IMR-90 (cell line): Measurements from ENCODE around the gene ARHGEF37. TPM values are rescaled to one million over a fixed set of nuclear protein-coding genes. Genes with fewer than 3 reads are reported as not detected.

Experiments used
- ATAC-seq: fragments of 200-7000 bp; cut with Tn5 transposase; 2 replicates; pipeline ENCODE4 v1.9.1; 2020; ENCODE audit warnings: low read depth, mild to moderate bottlenecking, moderate library complexity
- BruUV-seq: library from RNA; stranded (reverse); fragments of 400-500 nt; replicated peaks from 2 replicates; lab custom pipeline; 2021; lab: Mats Ljungman, UMichigan
- CTCF ChIA-PET: fragments of 300-600 bp; formaldehyde crosslinking; extraction: SDS; loops from one replicate; lab custom pipeline; 2021; ENCODE audit warnings: antibody characterized with exemption; lab: Yijun Ruan, JAX
- POLR2A ChIA-PET: fragments of 300-600 bp; sonication (Branson Sonifier 250); formaldehyde crosslinking; loops from one replicate; lab custom pipeline; 2022; ENCODE audit warnings: antibody characterized with exemption; ENCODE audit not compliant: unreplicated experiment; lab: Charles Lee
- DNase-seq: peaks from one replicate; pipeline ENCODE4 v3.0.0; 2013
- H2AFZ ChIP-seq: replicated peaks from 2 replicates; pipeline ENCODE3; 2013; ENCODE audit warnings: low read length, mild to moderate bottlenecking; ENCODE audit not compliant: poor library complexity
- H2AK5ac ChIP-seq: 2 replicates; pipeline ENCODE4 v1.6.1; 2013; ENCODE audit warnings: low read depth, low read length, inconsistent platforms
- H2AK9ac ChIP-seq: replicated peaks from 2 replicates; pipeline ENCODE3; 2013; ENCODE audit warnings: mild to moderate bottlenecking, low read depth, low read length, moderate library complexity; ENCODE audit not compliant: poor library complexity
- H2BK120ac ChIP-seq: 2 replicates; pipeline ENCODE4 v1.6.1; 2013; ENCODE audit warnings: low read depth, low read length, inconsistent platforms
- H2BK15ac ChIP-seq: 3 replicates; pipeline ENCODE4 v1.6.1; 2013; ENCODE audit warnings: low read depth, low read length, inconsistent platforms
- H2BK20ac ChIP-seq: 2 replicates; pipeline ENCODE4 v1.6.1; 2013; ENCODE audit warnings: low read depth, mild to moderate bottlenecking, inconsistent platforms, low read length, moderate library complexity
- H2BK5ac ChIP-seq: 2 replicates; pipeline ENCODE4 v1.6.1; 2013; ENCODE audit warnings: mild to moderate bottlenecking, low read depth, low read length, inconsistent platforms; ENCODE audit not compliant: poor library complexity, severe bottlenecking
- H3K14ac ChIP-seq: replicated peaks from 2 replicates; pipeline ENCODE4 v1.6.1; 2013; ENCODE audit warnings: low read depth, low read length, inconsistent platforms
- H3K18ac ChIP-seq: 2 replicates; pipeline ENCODE4 v1.6.1; 2013; ENCODE audit warnings: low read depth, low read length, control low read depth
- H3K23ac ChIP-seq: 2 replicates; pipeline ENCODE4 v1.6.1; 2013; ENCODE audit warnings: low read depth, low read length, inconsistent platforms
- H3K27ac ChIP-seq: 2 replicates; pipeline ENCODE4 v1.5.1; 2013; ENCODE audit warnings: mild to moderate bottlenecking, control low read depth, low read length; ENCODE audit not compliant: insufficient read depth
- H3K27me3 ChIP-seq: 2 replicates; pipeline ENCODE4 v1.6.1; 2013; ENCODE audit warnings: low read length; ENCODE audit not compliant: control insufficient read depth, insufficient read depth
- H3K36me3 ChIP-seq: 2 replicates; pipeline ENCODE4 v1.6.1; 2013; ENCODE audit warnings: low read length, mixed read lengths; ENCODE audit not compliant: control insufficient read depth, insufficient read depth
- H3K4ac ChIP-seq: 2 replicates; pipeline ENCODE4 v1.6.1; 2013; ENCODE audit warnings: low read depth, low read length, inconsistent platforms
- H3K4me1 ChIP-seq: 2 replicates; pipeline ENCODE4 v1.6.1; 2013; ENCODE audit warnings: low read length, mixed read lengths; ENCODE audit not compliant: control insufficient read depth, insufficient read depth
- H3K4me2 ChIP-seq: 2 replicates; pipeline ENCODE4 v1.6.1; 2013; ENCODE audit warnings: low read depth, mild to moderate bottlenecking, control low read depth, low read length, moderate library complexity
- H3K4me3 ChIP-seq: 2 replicates; pipeline ENCODE4 v1.5.1; 2013; ENCODE audit warnings: low read depth, mild to moderate bottlenecking, control low read depth, low read length, moderate library complexity; ENCODE audit not compliant: insufficient read depth
- H3K56ac ChIP-seq: 2 replicates; pipeline ENCODE4 v1.6.1; 2013; ENCODE audit warnings: low read length, inconsistent platforms; ENCODE audit not compliant: insufficient read depth; ENCODE audit errors: extremely low read depth
- H3K79me1 ChIP-seq, 2 experiments: 2 replicates each; pipeline ENCODE4 v1.6.1; 2013; ENCODE audit warnings: low read length in 2 of 2, inconsistent platforms in 1 of 2, low read depth in 1 of 2
- H3K9ac ChIP-seq: 2 replicates; pipeline ENCODE4 v1.6.1; 2013; ENCODE audit warnings: low read depth, low read length, control low read depth
- H3K9me1 ChIP-seq: 2 replicates; pipeline ENCODE4 v1.6.1; 2013; ENCODE audit warnings: low read length, inconsistent platforms; ENCODE audit not compliant: insufficient read depth
- H3K9me3 ChIP-seq: 2 replicates; pipeline ENCODE4 v1.6.1; 2013; ENCODE audit warnings: low read length; ENCODE audit not compliant: control insufficient read depth, insufficient read depth
- H4K20me1 ChIP-seq: 2 replicates; pipeline ENCODE4 v1.6.1; 2013; ENCODE audit warnings: low read length, inconsistent platforms; ENCODE audit not compliant: insufficient read depth
- H4K5ac ChIP-seq: 2 replicates; pipeline ENCODE4 v1.6.1; 2013; ENCODE audit warnings: mild to moderate bottlenecking, low read depth, low read length, control low read depth
- H4K8ac ChIP-seq, 2 experiments: 2 replicates each; pipeline ENCODE4 v1.6.1; 2013; ENCODE audit warnings: low read depth in 2 of 2, low read length in 2 of 2, control low read depth in 1 of 2, inconsistent platforms in 1 of 2
- H4K91ac ChIP-seq: 2 replicates; pipeline ENCODE4 v1.6.1; 2013; ENCODE audit warnings: low read depth, low read length, inconsistent platforms; ENCODE audit not compliant: insufficient read depth
- BHLHE40 ChIP-seq: fragments of 150-350 bp; IDR thresholded peaks from 2 replicates; pipeline ENCODE4 v1.6.1; 2016; ENCODE audit warnings: mild to moderate bottlenecking, low read depth, low read length
- CHD1 ChIP-seq: IDR thresholded peaks from 2 replicates; pipeline ENCODE4 v1.6.1; 2012; ENCODE audit warnings: low read depth, low read length, improper control_type of control experiment
- FOS ChIP-seq: fragments of 150-350 bp; IDR thresholded peaks from 2 replicates; pipeline ENCODE4 v1.6.1; 2016; ENCODE audit warnings: low read depth, low read length
- MAFK ChIP-seq: IDR thresholded peaks from 2 replicates; pipeline ENCODE4 v1.6.1; 2012; ENCODE audit warnings: low read depth, low read length, improper control_type of control experiment
- MAZ ChIP-seq: IDR thresholded peaks from 2 replicates; pipeline ENCODE4 v1.6.1; 2012; ENCODE audit warnings: low read depth, mild to moderate bottlenecking, low read length, improper control_type of control experiment, moderate library complexity, borderline replicate concordance
- MXI1 ChIP-seq: IDR thresholded peaks from 2 replicates; pipeline ENCODE4 v1.6.1; 2012; ENCODE audit warnings: low read depth, mild to moderate bottlenecking, low read length, moderate library complexity, borderline replicate concordance
- POLR2A ChIP-seq: IDR thresholded peaks from 2 replicates; pipeline ENCODE4 v1.6.1; 2012; ENCODE audit warnings: mild to moderate bottlenecking, low read depth, low read length
- RAD21 ChIP-seq: IDR thresholded peaks from 2 replicates; pipeline ENCODE4 v1.6.1; 2012; ENCODE audit warnings: low read length, improper control_type of control experiment
- RCOR1 ChIP-seq: IDR thresholded peaks from 2 replicates; pipeline ENCODE4 v1.6.1; 2012; ENCODE audit warnings: mild to moderate bottlenecking, low read length, improper control_type of control experiment; ENCODE audit not compliant: insufficient replicate concordance
- RFX5 ChIP-seq: IDR thresholded peaks from 2 replicates; pipeline ENCODE4 v1.8.0; 2012; ENCODE audit warnings: low read depth, mild to moderate bottlenecking, low read length, moderate library complexity
- SMC3 ChIP-seq: fragments of 150-350 bp; IDR thresholded peaks from 2 replicates; pipeline ENCODE4 v1.6.1; 2016; ENCODE audit warnings: low read depth, mild to moderate bottlenecking, antibody characterized with exemption, low read length, moderate library complexity
- WGBS, 2 experiments: methylation state at CpG; one replicate each; pipeline versions ENCODE4 v1.1.5 to v1.1.7; 2013; ENCODE audit warnings: missing lambda C conversion rate in 2 of 2; ENCODE audit not compliant: insufficient read length in 1 of 2; ENCODE audit errors: extremely low coverage in 2 of 2; 5-methylcytosine and 5-hydroxymethylcytosine counted together
- dilution Hi-C: fragments of 300-500 bp; cut with HindIII; formaldehyde crosslinking; loops from one replicate; pipeline ENCODE4 v1.14.3; 2018; ENCODE audit warnings: low sequenced_read_pairs; ENCODE audit not compliant: unreplicated experiment
- in situ Hi-C: fragments of 300-500 bp; cut with MboI; formaldehyde crosslinking; loops from 3 replicates; pipeline ENCODE4 v1.14.3; 2019; ENCODE audit warnings: low sequenced_read_pairs, inconsistent platforms, mixed read lengths
- intact Hi-C: fragments of 100-400 bp; cut with micrococcal nuclease; formaldehyde crosslinking; loops from 2 replicates; pipeline ENCODE4 v1.10.0; 2022
- polyA plus RNA-seq, 3 experiments: library from polyadenylated mRNA; depleted of rRNA; stranded (reverse); fragments of >200 nt; gene quantifications; 2 replicates each; pipeline ENCODE4 v1.2.3, GENCODE V29; 2012; ENCODE audit warnings: low replicate concordance in 1 of 3
- total RNA-seq: library from RNA; depleted of rRNA; stranded (reverse); fragments of >200 nt; gene quantifications from 2 replicates; pipeline ENCODE4 v1.2.3, GENCODE V29; 2012
- TF ChIP-seq, protein P1 (sequence below): fragments of 150-350 bp; IDR thresholded peaks from 2 replicates; pipeline ENCODE4 v1.6.1; 2017; ENCODE audit warnings: mild to moderate bottlenecking, antibody characterized with exemption, low read length, low read depth
- TF ChIP-seq, protein P2 (sequence below): fragments of 150-350 bp; IDR thresholded peaks from 2 replicates; pipeline ENCODE4 v1.6.1; 2016; ENCODE audit warnings: low read depth, mild to moderate bottlenecking, low read length, moderate library complexity, borderline replicate concordance

Gene ARHGEF37
- total and polyA plus RNA-seq, 2 of the 4 experiments (the other 2 are of a cell fraction), result 0.39 to 0.54 TPM

DNA sequence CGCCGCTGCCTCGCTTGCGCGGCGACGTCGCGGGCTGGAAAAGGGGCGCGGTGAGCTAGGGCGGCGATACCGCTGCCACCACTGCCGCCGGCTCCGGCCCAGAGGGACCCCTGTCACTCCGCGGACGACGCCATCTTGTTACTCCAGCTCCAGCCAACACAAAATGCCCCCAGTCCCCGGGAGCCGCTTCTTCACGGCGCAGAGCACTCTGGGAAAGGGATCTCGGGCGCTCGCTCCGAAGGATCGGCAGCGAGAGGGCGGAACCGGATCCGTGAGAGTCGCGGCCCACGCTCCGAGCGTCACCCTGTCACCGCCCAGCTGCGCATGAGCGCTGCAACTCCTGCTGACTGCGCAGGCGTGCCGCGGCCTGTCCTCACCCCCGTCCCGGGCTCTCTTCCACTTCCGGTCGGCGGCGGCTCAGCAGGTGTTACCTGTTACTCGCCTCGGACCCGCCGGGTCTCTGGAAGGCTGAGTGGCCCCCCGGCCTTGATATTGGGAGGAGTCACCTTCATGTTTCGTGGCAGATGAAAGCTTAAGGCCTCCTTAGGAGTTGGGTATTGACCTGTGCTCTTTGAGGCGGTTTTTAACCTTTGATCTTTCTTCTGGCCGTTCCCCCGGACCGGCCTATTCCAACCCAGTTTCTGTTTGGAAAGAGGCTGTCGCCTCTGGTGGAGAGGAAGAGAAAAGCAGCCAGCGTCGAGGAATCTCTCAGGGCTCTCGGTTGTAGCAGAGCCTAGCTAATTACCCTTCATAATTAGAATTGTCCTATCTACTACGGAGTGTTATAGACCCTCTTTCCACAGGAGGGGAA, 29.9 kb upstream of the ARHGEF37 start, which contains the start of gene CSNK1A1:
CSNK1A1 (minus strand) TSS at position 213 of the 811 bp plus-strand sequence. CDS start 475 bp downstream, outside the sequence.
- peaks cover 22% of the 10 kb centered on the region for H3K36me3 ChIP-seq
- H4K20me1 ChIP-seq, result peaks cover 31% of the 10 kb centered on the region
- no peaks in the 10 kb centered on the region for H3K9me3 ChIP-seq
- in situ Hi-C loops (loop anchor here (25.0 kb wide), 1 partner anchor 389 kb away; no protein-coding TSS in a partner anchor), dilution Hi-C loops (no loop called here), intact Hi-C loops (loop anchor here (1.0 to 5.0 kb wide), 4 partner anchors 10 to 109 kb away; no protein-coding TSS in a partner anchor)
- H3K4ac ChIP-seq, result peak within 1 kb of the TSS; percentile 99
- CTCF ChIA-PET, result interaction anchor here (0.5 to 1.9 kb wide), 10 partner anchors 10 to 117 kb away, joined by 3 to 9 read pairs (median 4); no protein-coding TSS in a partner anchor
- ATAC-seq (peak; percentile 93), DNase-seq (peak; percentile 98)
- H3K4me3 ChIP-seq, result peak within 1 kb of the TSS; percentile 81
- peak within 1 kb of the TSS; percentile 99 for H2AK9ac ChIP-seq
- peak within 1 kb of the TSS; percentile 100 for H3K23ac ChIP-seq
- peak within 1 kb of the TSS; percentile 94 for H3K18ac ChIP-seq
- H2BK120ac ChIP-seq, result peak within 1 kb of the TSS; percentile 91
- peak within 1 kb of the TSS; percentile 84 for H2AK5ac ChIP-seq
- H4K8ac ChIP-seq, result peak within 1 kb of the TSS; percentile 89 to 94
- peak within 1 kb of the TSS; percentile 99 for H3K14ac ChIP-seq
- peak within 1 kb of the TSS; percentile 93 for H2AFZ ChIP-seq
- peak within 1 kb of the TSS; percentile 87 for H3K4me2 ChIP-seq
- no peaks in the 10 kb centered on the region; the same call in 1 of the 2 replicates for H3K4me1 ChIP-seq
- H3K79me1 ChIP-seq, result peaks cover 0 to 7% of the 10 kb centered on the region in 2 experiments; a peak in 1 of 4 replicates
- H2BK5ac ChIP-seq, result peak within 1 kb of the TSS; percentile 89
- peak within 1 kb of the TSS; percentile 100 for H3K9ac ChIP-seq
- BruUV-seq, result TSS peak; percentile 84
- peak within 1 kb of the TSS; percentile 43; the same call in 1 of the 2 replicates for H2BK20ac ChIP-seq
- POLR2A ChIA-PET, result interaction anchor here (0.9 to 1.6 kb wide), 3 partner anchors 65 to 108 kb away, joined by 4 read pairs; no protein-coding TSS in a partner anchor
- H4K91ac ChIP-seq, result peak within 1 kb of the TSS; percentile 96
- H3K27ac ChIP-seq, result peak within 1 kb of the TSS; percentile 100
- peak within 1 kb of the TSS; percentile 89 for H4K5ac ChIP-seq
- 0% methylated on average over 14 of the region's 67 CpGs; no CpG with 5 or more reads in 1 of the 2 experiments for WGBS, 2 experiments
- peak within 1 kb of the TSS; percentile 99 for H3K56ac ChIP-seq
- H3K27me3 ChIP-seq, result no peaks in the 10 kb centered on the region
- no peaks in the 10 kb centered on the region for H3K9me1 ChIP-seq
- peak within 1 kb of the TSS; percentile 37; the same call in 2 of the 3 replicates for H2BK15ac ChIP-seq
- TF ChIP-seq MAFK, result peak; percentile 41
- TF ChIP-seq MAZ, result peak; percentile 66; the same call in 1 of the 2 replicates
- TF ChIP-seq, protein P1, sequence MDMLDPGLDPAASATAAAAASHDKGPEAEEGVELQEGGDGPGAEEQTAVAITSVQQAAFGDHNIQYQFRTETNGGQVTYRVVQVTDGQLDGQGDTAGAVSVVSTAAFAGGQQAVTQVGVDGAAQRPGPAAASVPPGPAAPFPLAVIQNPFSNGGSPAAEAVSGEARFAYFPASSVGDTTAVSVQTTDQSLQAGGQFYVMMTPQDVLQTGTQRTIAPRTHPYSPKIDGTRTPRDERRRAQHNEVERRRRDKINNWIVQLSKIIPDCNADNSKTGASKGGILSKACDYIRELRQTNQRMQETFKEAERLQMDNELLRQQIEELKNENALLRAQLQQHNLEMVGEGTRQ, result peak; percentile 28; the same call in 1 of the 2 replicates
- TF ChIP-seq SMC3, result peak; percentile 51; the same call in 1 of the 2 replicates
- TF ChIP-seq RAD21, result peak; percentile 77
- TF ChIP-seq, protein P2, sequence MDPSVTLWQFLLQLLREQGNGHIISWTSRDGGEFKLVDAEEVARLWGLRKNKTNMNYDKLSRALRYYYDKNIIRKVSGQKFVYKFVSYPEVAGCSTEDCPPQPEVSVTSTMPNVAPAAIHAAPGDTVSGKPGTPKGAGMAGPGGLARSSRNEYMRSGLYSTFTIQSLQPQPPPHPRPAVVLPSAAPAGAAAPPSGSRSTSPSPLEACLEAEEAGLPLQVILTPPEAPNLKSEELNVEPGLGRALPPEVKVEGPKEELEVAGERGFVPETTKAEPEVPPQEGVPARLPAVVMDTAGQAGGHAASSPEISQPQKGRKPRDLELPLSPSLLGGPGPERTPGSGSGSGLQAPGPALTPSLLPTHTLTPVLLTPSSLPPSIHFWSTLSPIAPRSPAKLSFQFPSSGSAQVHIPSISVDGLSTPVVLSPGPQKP, result peak; percentile 54; the same call in 1 of the 2 replicates
- no peak for TF ChIP-seq BHLHE40
- TF ChIP-seq FOS, result no peak
- TF ChIP-seq POLR2A, result peak; percentile 98
- TF ChIP-seq CHD1, result peak; percentile 71; the same call in 1 of the 2 replicates
- no peak for TF ChIP-seq RCOR1
- peak; percentile 48; the same call in 1 of the 2 replicates for TF ChIP-seq MXI1
- no peak for TF ChIP-seq RFX5
